Mononuclear cell (primary cell): ENCODE measurements around the gene ZDHHC7. TPM values are rescaled to one million over a fixed set of nuclear protein-coding genes. Genes with fewer than 3 reads are reported as not detected.
"Not testable (repeated sequence)": the region's sequence is repeated elsewhere in the genome, so short reads cannot be mapped to it uniquely, and the experiment has no call there.

Source experiments
- H3K27me3 ChIP-seq: 2 replicates; pipeline ENCODE4 v1.6.0; 2011; ENCODE audit warnings: low read length, control low read depth; ENCODE audit not compliant: insufficient read depth
- H3K4me1 ChIP-seq: 2 replicates; pipeline ENCODE4 v1.5.1; 2011; ENCODE audit warnings: mild to moderate bottlenecking, low read length, control low read depth; ENCODE audit not compliant: insufficient read depth
- H3K4me3 ChIP-seq: 2 replicates; pipeline ENCODE4 v1.5.1; 2011; ENCODE audit warnings: mild to moderate bottlenecking, low read length, moderate library complexity
- H3K9me3 ChIP-seq: 2 replicates; pipeline ENCODE4 v1.5.1; 2011; ENCODE audit warnings: low read depth, mild to moderate bottlenecking, control low read depth, low read length
- total RNA-seq: library from RNA; depleted of rRNA; stranded (reverse); fragments of >200 nt; gene quantifications from one replicate; pipeline ENCODE4 v1.2.3, GENCODE V29; 2012

The ZDHHC7 gene
- total RNA-seq, 1 donor: 101 TPM

DNA sequence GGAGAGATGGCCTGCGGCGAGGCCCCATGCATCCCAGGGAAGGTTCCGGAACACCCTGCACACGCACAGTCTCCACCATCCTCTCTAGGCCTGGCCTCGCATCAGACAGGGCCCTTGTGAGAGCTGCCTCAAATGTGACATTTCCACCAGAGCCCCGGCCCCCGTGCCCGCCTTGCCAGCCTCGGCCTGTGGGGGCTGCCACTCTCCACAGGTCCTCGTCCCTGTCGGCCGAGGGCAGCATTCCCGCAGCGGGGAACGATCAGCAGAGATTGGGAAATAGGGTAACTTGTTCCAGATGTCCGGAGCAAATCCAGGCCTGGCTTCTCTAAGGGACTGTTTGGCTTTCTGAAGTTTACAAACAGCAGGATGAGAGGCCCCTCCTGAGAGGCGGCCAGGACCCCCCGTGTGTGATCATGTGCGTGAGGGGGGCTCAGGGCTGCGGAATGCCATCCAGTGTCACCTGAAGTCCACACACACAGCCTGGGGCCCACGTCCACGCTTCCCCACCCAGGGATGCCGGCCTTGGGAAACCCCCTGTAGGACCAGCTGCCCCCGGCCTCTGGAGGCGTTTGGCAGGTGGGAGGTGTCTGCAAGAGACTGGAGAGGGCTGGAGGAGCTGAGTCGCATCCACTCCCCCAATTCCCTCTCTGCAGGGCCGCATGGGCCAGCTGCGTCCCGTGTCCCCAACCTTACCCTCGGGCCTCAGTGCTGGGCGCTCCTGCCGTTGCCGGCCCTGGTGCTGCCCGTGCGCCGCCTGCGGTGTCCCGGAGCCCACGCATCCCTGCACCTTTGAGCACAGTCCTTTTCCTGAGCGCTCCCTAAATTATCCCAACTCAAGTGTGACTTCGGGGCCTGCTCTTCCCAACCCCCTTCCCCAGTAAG, 70.4 kb downstream of the ZDHHC7 start:
- Histone ChIP-seq H3K9me3 (no peaks in the 10 kb centered on the region), H3K4me1 (no peaks in the 10 kb centered on the region), H3K27me3 (no peaks in the 10 kb centered on the region), H3K4me3 (no peak overlapping the region)

DNA sequence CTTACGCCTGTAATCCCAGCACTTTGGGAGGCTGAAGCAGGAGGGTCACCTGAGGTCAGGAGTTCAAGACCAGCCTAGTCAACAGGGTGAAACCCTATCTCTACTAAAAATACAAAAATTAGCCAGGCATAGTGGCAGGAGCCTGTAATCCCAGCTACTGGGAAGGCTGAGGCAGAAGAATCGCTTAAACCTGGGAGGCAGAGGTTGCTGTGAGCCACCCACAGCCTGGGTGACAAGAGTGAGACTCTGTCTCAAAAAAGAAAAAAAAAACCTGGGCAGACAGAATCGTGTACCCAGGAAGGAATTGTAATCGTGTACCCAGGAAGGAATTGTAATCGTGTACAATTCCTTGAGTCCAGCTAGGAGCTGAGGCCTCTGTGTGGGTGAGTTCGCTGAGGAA, 72.7 kb downstream of the ZDHHC7 start:
- H3K27me3 ChIP-seq, H3K4me3 ChIP-seq, H3K9me3 ChIP-seq, H3K4me1 ChIP-seq: not testable (repeated sequence)

DNA sequence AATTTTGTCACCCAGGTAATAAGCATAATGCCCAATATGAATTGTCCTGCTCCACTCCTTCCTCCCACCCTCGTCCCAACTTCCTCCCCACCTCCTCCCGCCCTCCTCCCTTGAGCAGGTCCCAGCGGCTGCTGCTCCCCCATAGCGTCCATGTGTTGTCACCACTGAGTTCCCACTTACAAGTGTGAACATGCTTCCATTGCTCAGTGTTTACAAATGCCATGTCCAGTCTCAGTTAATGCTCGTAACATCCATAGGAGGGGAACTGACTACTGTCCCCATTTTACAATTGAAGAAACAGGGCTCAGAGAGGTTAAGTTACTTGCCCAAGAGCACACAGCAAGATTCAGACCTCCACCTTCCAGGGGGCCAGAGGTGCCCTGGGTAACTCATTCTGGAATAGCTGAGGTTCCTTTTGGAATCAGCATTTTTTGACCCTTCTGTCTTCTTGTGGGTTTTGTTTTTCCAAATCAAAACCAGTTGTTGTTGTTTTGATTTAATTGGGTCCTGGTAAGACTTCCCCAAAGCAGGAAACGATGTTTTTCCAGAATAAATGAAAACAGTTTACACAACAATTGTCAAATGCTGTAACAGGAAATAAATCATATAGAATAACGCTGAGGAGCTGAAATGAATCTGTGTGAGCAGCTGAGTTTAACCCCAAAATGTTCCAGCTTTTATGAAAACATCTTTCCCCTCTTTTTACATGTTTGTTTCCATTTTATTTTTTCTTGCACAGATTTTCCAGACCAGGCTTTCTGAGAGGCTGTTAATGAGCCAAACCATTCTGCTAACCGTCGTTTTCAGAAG, 73.9 kb downstream of the ZDHHC7 start:
- no peaks in the 10 kb centered on the region for H3K27me3 ChIP-seq
- H3K9me3 ChIP-seq: no peaks in the 10 kb centered on the region
- H3K4me3 ChIP-seq: no peak overlapping the region
- no peaks in the 10 kb centered on the region for H3K4me1 ChIP-seq

DNA sequence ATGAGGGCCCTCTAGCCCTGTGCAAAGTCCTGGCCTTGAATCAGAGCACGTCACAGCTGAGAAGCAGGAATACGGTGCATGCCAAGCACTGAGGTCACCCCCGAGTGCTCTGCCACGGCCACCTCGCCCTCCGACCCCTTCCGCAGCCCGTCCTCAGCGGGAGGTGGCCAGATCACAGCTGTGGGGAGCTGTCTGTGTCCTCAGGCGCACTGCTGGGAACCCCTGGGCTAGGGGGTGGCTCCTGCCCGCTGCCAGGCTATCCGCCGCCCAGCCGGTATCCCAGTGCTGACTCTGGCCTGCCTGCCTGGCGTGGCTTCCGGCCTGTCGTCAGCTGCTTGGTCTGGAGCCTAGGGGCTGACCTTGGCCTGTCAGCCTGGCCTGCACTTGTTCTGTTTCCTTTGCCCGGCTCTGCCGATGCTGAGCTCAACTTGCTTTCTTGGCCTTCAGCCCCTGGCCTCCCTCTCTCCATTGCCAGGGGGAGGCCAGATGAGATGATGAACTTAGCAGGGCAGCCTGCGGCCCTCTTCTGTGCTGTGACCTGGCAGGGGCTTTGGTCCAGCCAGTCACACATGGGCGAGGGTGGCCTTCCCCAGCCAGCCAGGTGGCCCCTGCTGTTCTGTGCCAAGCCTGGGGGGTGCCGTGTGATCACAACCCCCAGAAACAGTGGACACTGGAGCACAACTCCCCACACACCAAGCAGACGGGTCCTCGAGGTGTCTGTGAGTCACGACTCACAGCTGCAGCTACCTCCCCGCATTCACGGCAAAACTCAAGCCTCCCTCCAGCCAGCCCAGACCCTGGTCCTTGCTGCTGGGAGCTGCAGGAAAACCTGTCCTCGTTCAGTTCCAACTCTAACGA, 77.3 kb downstream of the ZDHHC7 start:
- no peaks in the 10 kb centered on the region for H3K4me1 ChIP-seq
- no peak overlapping the region for H3K4me3 ChIP-seq
- H3K27me3 ChIP-seq: no peaks in the 10 kb centered on the region
- no peaks in the 10 kb centered on the region for H3K9me3 ChIP-seq

DNA sequence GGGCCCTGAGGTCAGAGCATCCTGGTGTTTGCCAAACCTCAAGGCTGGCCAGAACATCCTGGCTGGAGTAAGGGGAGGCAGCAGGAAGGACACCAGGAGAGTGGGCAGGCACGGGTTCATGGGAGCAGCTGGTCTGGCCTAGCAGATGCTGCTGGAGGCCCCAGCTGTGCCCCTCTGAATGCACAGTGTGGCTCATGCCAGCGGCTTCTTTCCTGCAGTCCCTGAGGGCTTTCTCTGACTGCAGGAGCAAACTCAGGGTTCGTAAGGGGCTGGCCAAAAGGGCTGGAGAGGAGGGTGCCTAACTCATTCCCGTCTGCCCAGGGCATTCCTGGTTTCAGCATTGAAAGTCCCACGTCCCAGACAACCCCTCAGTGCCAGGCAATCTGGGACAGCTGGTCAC, 78.7 kb downstream of the ZDHHC7 start:
- Histone ChIP-seq H3K4me1 (no peaks in the 10 kb centered on the region), H3K9me3 (no peaks in the 10 kb centered on the region), H3K27me3 (no peaks in the 10 kb centered on the region), H3K4me3 (no peak overlapping the region)

DNA sequence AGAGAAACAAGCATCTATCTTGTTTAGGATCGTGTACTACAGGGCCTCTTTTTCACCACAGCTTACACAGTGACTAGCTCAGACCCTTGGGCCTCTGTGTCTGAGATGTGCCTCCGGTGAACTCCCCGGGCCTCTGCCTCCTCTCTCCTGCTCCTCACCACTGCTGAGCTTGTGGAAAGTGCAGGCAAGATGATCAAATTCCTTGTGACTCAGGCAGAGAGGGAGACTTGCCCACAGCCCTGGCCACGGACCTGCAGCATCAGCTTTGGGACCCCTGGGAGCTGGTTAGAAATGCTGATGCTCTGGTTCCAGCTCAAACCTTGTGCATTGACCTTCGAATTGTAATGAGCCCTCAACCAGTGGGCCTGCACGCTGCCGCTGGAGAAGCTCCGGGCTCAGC, 79.8 kb downstream of the ZDHHC7 start:
- Histone ChIP-seq H3K9me3 (no peaks in the 10 kb centered on the region), H3K27me3 (no peaks in the 10 kb centered on the region), H3K4me1 (no peaks in the 10 kb centered on the region), H3K4me3 (no peak overlapping the region)

DNA sequence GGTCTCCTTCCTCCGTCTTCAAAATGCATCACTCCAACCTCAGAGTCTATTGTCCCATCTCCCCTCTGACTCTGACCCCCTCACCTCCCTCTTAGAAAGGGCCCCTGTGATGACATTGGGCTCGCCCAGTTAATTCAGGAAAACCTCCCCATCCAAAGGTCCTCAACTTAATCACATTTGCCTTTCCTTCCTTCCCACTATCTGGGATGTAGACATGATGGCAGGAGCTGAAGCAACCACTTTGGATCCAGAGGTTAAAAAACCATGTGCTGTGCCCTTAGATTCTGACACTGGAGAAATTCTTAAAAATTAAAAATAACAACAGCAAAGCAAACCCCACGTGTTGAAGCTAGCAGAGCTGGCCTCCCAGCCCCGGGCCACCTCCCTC, 80.2 kb downstream of the ZDHHC7 start:
- H3K4me3 ChIP-seq: no peak overlapping the region

DNA sequence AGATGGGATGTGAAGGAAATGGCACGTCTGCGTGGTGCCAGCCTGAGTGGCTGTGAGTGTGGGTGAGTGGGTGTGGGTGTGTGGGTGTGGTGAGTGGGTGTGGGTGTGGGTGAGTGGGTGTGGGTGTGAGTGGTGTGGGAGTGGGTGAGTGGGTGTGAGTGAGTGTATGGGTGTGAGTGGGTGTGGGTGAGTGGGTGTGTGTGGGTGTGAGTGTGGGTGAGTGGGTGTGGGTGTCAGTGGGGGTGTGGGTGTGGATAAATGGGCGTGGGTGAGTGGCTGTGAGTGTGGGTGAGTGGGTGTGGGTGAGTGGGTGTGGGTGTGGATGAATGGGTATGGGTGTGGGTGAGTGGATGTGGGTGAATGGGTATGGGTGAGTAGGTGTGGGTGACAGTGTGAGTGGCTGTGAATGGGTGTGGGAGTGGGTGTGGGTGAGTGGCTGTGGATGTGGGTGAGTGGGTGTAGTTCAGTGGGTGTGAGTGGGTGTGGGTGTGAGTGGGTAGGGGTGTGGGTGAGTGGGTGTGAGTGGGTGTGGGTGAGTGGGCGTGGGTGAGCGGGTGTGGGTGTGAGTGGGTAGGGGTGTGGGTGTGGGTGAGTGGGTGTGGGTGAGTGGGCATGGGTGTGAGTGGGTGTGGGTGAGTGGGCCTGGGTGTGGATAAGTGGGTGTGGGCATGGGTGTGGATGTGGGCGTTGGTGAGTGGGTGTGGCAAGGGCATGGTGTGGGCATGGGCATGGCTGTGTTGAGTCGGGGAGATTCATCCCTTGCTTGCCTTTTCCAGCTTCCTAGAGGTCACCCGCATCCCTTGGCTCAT, 80.8 kb downstream of the ZDHHC7 start:
- H3K27me3 ChIP-seq: no peaks in the 10 kb centered on the region

More for the DNA sequence above, 80.2 kb downstream of the ZDHHC7 start:
- no peaks in the 10 kb centered on the region for H3K4me1 ChIP-seq
- no peaks in the 10 kb centered on the region for H3K27me3 ChIP-seq
- H3K9me3 ChIP-seq: no peaks in the 10 kb centered on the region

DNA sequence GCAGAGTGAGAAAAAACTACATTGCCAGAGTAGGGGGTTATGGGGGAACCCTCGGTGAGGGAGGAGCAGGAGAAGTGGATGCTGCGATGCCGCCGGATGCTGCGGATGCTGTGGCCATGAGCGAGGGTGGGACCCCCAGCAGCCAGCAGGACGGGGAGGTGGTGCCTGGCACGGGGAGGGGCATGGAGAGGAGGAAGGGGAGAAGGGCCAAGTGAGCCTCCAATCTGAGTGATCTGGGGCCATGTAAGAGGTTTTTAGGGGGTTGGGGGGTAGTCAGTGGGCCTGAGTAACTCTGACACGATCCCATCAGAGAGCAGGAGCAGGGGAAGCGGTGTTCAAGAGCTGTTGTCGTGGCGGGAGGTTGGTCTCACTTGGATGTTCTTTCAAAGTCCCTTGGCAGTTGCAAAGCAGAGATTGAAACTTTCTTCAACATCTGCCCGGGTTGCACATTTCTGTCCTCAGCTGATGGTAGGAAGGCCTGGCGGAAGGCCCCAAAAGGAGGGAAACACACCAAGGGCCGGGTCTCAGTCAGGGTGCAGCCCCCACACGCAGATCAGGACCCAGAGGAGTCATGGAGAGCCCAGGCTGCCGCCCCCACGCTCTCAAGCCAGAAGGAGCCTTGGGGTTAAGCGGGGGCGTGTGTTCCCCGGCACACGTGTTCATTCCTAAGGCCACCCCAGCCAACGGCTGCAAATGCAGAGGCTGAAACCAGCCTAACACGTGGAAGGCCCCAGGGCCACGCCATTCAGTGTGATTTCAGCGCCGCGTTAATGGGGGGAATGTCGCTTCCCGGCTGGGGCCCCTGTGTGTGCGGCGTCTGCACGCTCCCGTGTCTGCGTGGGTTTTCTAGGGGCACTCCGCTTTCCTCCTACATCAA, 81.7 kb downstream of the ZDHHC7 start:
- Histone ChIP-seq H3K4me1 (peaks cover 6% of the 10 kb centered on the region), H3K4me3 (no peak overlapping the region)

More for the DNA sequence above, 80.8 kb downstream of the ZDHHC7 start:
- no peak overlapping the region for H3K4me3 ChIP-seq
- no peaks in the 10 kb centered on the region for H3K9me3 ChIP-seq
- no peaks in the 10 kb centered on the region for H3K4me1 ChIP-seq

DNA sequence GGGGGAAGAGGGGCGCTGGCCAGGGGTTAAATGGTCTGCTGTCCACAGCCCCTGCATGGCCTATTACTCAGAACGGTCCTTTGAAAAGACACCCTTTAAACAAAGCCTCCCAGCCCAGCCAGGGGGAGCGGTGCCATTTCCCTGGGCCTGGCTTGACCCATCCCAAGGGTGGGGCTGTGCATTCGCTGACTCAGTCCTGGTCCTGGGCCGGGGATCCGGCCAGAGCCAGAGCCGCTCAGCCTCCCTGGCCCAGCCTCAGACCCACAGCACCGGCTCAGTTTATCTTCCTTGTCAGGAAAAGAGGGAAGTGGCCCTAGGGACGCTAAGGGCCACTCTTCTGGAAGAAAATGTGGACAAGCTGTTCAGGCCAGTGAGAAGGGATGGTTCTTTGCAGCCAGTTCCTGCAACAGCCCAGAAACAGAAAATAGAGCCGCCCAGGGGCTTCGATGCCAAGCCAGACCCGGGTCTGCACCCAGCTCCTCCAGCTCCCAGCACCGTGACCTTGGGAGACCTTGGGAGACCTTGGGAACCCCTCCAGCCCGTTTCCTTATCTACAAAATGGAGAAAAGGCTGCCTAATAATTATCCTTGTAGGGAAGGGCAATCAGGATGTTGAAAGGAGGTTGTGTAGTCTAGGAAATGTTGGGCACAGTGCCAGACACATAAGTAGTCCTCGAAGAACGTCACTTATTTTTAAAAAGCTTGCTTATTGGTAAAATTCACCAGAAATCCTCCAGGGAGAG, 82.5 kb downstream of the ZDHHC7 start:
- Histone ChIP-seq H3K4me1 (peaks cover 6% of the 10 kb centered on the region), H3K27me3 (no peaks in the 10 kb centered on the region), H3K9me3 (no peaks in the 10 kb centered on the region), H3K4me3 (no peak overlapping the region)

More for the DNA sequence above, 81.7 kb downstream of the ZDHHC7 start:
- no peaks in the 10 kb centered on the region for H3K9me3 ChIP-seq
- H3K27me3 ChIP-seq: no peaks in the 10 kb centered on the region

DNA sequence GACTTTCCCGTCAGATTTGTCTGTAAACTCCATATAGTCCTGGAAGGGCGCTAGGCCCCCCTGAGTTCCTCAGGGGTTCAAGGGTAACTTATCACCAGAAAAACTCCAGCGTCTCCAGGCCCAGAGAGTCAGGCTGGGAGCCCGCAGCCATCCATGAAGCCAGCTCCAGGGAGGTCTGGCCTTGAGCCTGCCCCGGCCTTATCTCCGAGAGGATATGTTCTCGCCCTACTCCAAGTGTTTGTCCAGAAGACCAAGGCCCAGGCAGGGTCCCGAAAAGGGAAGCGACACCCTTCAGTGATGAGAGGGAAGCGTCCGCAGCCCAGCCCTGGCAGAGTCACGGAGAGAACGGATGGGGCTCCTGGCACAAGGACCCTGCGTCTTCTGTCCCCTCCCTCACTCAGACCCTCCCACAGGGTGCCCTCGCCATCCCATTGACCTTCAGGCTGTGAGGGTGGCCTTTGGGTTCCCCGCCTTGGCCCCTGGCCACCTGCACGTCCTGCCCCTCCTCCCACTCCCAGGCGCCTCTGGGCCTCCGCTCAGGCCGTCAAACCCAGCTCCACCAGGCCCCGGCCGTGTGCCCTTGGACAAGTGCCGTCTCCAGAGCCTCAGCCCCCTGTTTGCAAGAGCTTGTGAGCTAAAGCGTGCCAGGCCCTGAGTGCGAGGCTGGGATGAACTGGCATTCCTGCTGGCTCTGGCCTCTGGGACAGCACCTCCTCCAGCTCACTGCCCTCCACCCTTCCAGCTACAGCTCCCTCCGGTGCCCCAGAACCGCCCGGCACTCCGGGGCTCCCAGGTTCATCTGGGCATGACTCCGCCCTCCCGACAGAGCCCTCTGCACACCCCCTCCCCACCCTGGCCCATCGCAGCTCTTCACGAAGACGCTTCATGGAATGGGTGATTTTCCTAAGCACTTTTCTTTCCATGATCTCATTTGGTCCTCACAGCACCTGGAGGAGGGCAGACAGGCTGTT, 83.4 kb downstream of the ZDHHC7 start:
- Histone ChIP-seq H3K9me3 (no peaks in the 10 kb centered on the region), H3K27me3 (no peaks in the 10 kb centered on the region), H3K4me1 (peaks cover 6% of the 10 kb centered on the region), H3K4me3 (no peak overlapping the region)

DNA sequence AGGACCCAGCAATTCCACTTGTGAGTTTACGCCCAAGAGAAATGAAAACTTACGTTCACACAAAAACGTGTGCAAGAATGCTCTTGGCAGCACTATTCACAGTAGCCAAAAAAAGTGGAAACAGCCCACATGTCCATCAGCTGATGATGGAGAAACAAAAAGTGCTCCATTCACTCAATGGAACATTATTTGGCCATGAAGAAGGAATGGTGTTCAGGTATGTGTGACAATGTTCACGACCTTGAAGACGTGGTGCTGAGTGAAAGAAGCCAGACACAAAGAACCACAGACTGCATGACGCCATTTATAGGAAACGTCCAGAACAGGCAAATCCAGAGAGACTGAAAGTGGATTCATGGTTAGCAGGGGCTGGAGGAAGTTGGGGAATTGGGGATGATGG, 84.9 kb downstream of the ZDHHC7 start:
- Histone ChIP-seq H3K4me3 (no peak overlapping the region), H3K9me3 (no peaks in the 10 kb centered on the region), H3K4me1 (peaks cover 13% of the 10 kb centered on the region), H3K27me3 (no peaks in the 10 kb centered on the region)
